NCI-H2227 treated with DMSO at 0.1 percent for 48 hours (cell line): ENCODE data around the gene SMS.

ENCODE experiments used
- DNase-seq: peaks from one replicate; lab custom pipeline; 2025; lab: John Stamatoyannopoulos, UW

The SMS gene

GRCh38 chrX:21982311-21982710 is 41.8 kb downstream of the SMS start:
- no peak for DNase-seq

GRCh38 chrX:21985332-21985777 is 44.8 kb downstream of the SMS start:
- peak; percentile 92 for DNase-seq

- DNase-seq = no peak
Observed at GRCh38 chrX:21986596-21986995, 46.1 kb downstream of the SMS start.

- no peak for DNase-seq
Observed at GRCh38 chrX:21989384-21989783, 48.9 kb downstream of the SMS start.

GRCh38 chrX:21990832-21991231 is 50.3 kb downstream of the SMS start:
- no peak for DNase-seq

- no peak for DNase-seq
Observed at GRCh38 chrX:21991504-21991903, 51.0 kb downstream of the SMS start.

- DNase-seq = no peak
Observed at GRCh38 chrX:21993265-21993664, 52.8 kb downstream of the SMS start.

GRCh38 chrX:21996872-21997455 is 56.5 kb downstream of the SMS start:
- no peak for DNase-seq

GRCh38 chrX:21998037-21998436 is 57.5 kb downstream of the SMS start:
- DNase-seq = no peak

- DNase-seq = no peak
Observed at GRCh38 chrX:22004866-22005265, 64.4 kb downstream of the SMS start.

GRCh38 chrX:22012051-22012450 is 71.5 kb downstream of the SMS start:
- DNase-seq = no peak

- DNase-seq = no peak
Observed at GRCh38 chrX:22012931-22013330, 72.4 kb downstream of the SMS start.

GRCh38 chrX:22015139-22015750 is 74.7 kb downstream of the SMS start:
- no peak for DNase-seq

- DNase-seq = no peak
Observed at GRCh38 chrX:22021751-22022324, 81.3 kb downstream of the SMS start.

- no peak for DNase-seq
Observed at GRCh38 chrX:22024577-22024976, 84.1 kb downstream of the SMS start.

GRCh38 chrX:22025751-22026150 is 85.2 kb downstream of the SMS start:
- DNase-seq = no peak

- no peak for DNase-seq
Observed at GRCh38 chrX:22026731-22027130, 86.2 kb downstream of the SMS start.

GRCh38 chrX:22032084-22032483 is 91.6 kb downstream of the SMS start, which contains the start of gene PHEX:
Gene PHEX, plus strand, starts transcription at chrX:22032325. Its CDS starts 681 bp downstream, at chrX:22033006.
- no peak for DNase-seq

- DNase-seq = no peak
Observed at GRCh38 chrX:22032506-22032905, 92.0 kb downstream of the SMS start.

GRCh38 chrX:22033818-22034217 is 93.3 kb downstream of the SMS start:
- no peak for DNase-seq

- no peak for DNase-seq
Observed at GRCh38 chrX:22035236-22035635, 94.7 kb downstream of the SMS start.

- no peak for DNase-seq
Observed at GRCh38 chrX:22037225-22037624, 96.7 kb downstream of the SMS start.

GRCh38 chrX:22037911-22038537 is 97.5 kb downstream of the SMS start:
- no peak for DNase-seq
